HCT116 (cell line): Measurements from ENCODE around the gene SLC13A3. TPM values are rescaled to one million over a fixed set of nuclear protein-coding genes. Genes with fewer than 3 reads are reported as not detected.

Source experiments
- ATAC-seq: fragments of 200-7000 bp; cut with Tn5 transposase; 2 replicates; pipeline ENCODE4 v1.9.1; 2020; ENCODE audit warnings: mild to moderate bottlenecking, moderate library complexity
- BruUV-seq: library from RNA; stranded (reverse); fragments of 400-500 nt; replicated peaks from 2 replicates; lab custom pipeline; 2021; lab: Mats Ljungman, UMichigan
- CTCF ChIA-PET: fragments of 300-600 bp; sonication (Branson Sonifier 250); formaldehyde crosslinking; loops from one replicate; lab custom pipeline; 2021; ENCODE audit warnings: antibody characterized with exemption; lab: Charles Lee
- POLR2A ChIA-PET: fragments of 300-600, 350-600 bp; sonication (Branson Sonifier 250); formaldehyde crosslinking; loops from one replicate; lab custom pipeline; 2021; ENCODE audit warnings: antibody characterized with exemption; lab: Charles Lee
- RAD21 ChIA-PET, 2 experiments: fragments of 300-600 bp; sonication (Branson Sonifier 250); formaldehyde crosslinking; loops; one replicate each; lab custom pipeline; 2023; ENCODE audit warnings: low total read pairs in 2 of 2; ENCODE audit not compliant: uncharacterized antibody in 2 of 2, unreplicated experiment in 2 of 2, low non-redundant PET in 1 of 2; lab: Charles Lee
- DNase-seq: peaks from one replicate; pipeline ENCODE4 v3.0.0-alpha.2; 2010; ENCODE audit warnings: low read depth, low spot score
- H2AFZ ChIP-seq: fragments of 200-600 bp; shearing (Covaris generic), sonication (generic); 2 replicates; pipeline ENCODE4 v1.6.1; 2017; ENCODE audit warnings: low read depth, mixed run types, mixed read lengths, antibody characterized with exemption, low read length; ENCODE audit not compliant: poor library complexity, severe bottlenecking
- H3K27ac ChIP-seq: 2 replicates; pipeline ENCODE4 v1.5.1; 2012; ENCODE audit warnings: low read depth, low read length
- H3K27me3 ChIP-seq: fragments of 200-600 bp; sonication (generic); 2 replicates; pipeline ENCODE4 v1.6.1; 2016; ENCODE audit warnings: mixed run types, low read length, mixed read lengths; ENCODE audit not compliant: insufficient read depth
- H3K36me3 ChIP-seq, 2 experiments: fragments of 200-500 bp in 1 of 2; fragments of 200-600 bp in 1 of 2; sonication (Bioruptor generic) in 1 of 2; sonication (generic) in 1 of 2; 2 replicates each; pipeline versions ENCODE4 v1.5.1 to v1.6.1; 2014 to 2016; ENCODE audit warnings: low read length in 2 of 2, inconsistent platforms in 1 of 2, mixed read lengths in 1 of 2, mixed run types in 1 of 2; ENCODE audit not compliant: insufficient read depth in 2 of 2, control insufficient read depth in 1 of 2
- H3K4me1 ChIP-seq, 2 experiments: fragments of 200-600 bp in 1 of 2; sonication (generic) in 1 of 2; 2 replicates each; pipeline versions ENCODE4 v1.5.1 to v1.6.1; 2012 to 2017; ENCODE audit warnings: low read length in 2 of 2, inconsistent platforms in 1 of 2, mild to moderate bottlenecking in 1 of 2, mixed read lengths in 1 of 2, mixed run types in 1 of 2, moderate library complexity in 1 of 2; ENCODE audit not compliant: insufficient read depth in 2 of 2, control insufficient read depth in 1 of 2
- H3K4me2 ChIP-seq: fragments of 200-600 bp; sonication (generic); 2 replicates; pipeline ENCODE4 v1.6.1; 2017; ENCODE audit warnings: mixed run types, low read length, mixed read lengths
- H3K4me3 ChIP-seq, 2 experiments: fragments of 200-600 bp in 1 of 2; sonication (generic) in 1 of 2; replicated peaks in 1 of 2; 2 replicates each; pipeline ENCODE4 v1.5.1; 2011 to 2016; ENCODE audit warnings: low read length in 2 of 2, control low read depth in 1 of 2, low read depth in 1 of 2, mild to moderate bottlenecking in 1 of 2, mixed read lengths in 1 of 2, mixed run types in 1 of 2
- H3K79me2 ChIP-seq: fragments of 200-600 bp; sonication (generic); 2 replicates; pipeline ENCODE4 v1.6.1; 2017; ENCODE audit warnings: mild to moderate bottlenecking, mixed run types, low read length, moderate library complexity, mixed read lengths; ENCODE audit not compliant: insufficient read depth
- H3K9ac ChIP-seq: fragments of 200-600 bp; sonication (generic); 2 replicates; pipeline ENCODE4 v1.6.1; 2016; ENCODE audit warnings: low read length, mixed read lengths
- H3K9me2 ChIP-seq: fragments of 200-600 bp; sonication (generic), shearing (Covaris generic); 2 replicates; pipeline ENCODE4 v1.6.1; 2017; ENCODE audit warnings: mixed run types, mild to moderate bottlenecking, moderate library complexity; ENCODE audit not compliant: insufficient read depth
- H3K9me3 ChIP-seq, 2 experiments: fragments of 200-500 bp in 1 of 2; fragments of 200-600 bp in 1 of 2; sonication (Bioruptor generic) in 1 of 2; sonication (generic) in 1 of 2; 2 replicates each; pipeline ENCODE4 v1.6.1; 2014 to 2017; ENCODE audit warnings: low read length in 2 of 2, mixed read lengths in 2 of 2, inconsistent platforms in 1 of 2, low read depth in 1 of 2, mild to moderate bottlenecking in 1 of 2, mixed run types in 1 of 2, moderate library complexity in 1 of 2; ENCODE audit not compliant: control insufficient read depth in 1 of 2, insufficient read depth in 1 of 2
- H4K20me1 ChIP-seq: fragments of 200-600 bp; sonication (generic), shearing (Covaris generic); 2 replicates; pipeline ENCODE4 v1.6.1; 2017; ENCODE audit warnings: mixed run types, mild to moderate bottlenecking, moderate library complexity; ENCODE audit not compliant: insufficient read depth
- ATF3 ChIP-seq: IDR thresholded peaks from 2 replicates; pipeline ENCODE4 v1.6.1; 2012
- CBX3 ChIP-seq: IDR thresholded peaks from 2 replicates; pipeline ENCODE4 v1.6.1; 2012; ENCODE audit warnings: low read depth
- CEBPB ChIP-seq: IDR thresholded peaks from 2 replicates; pipeline ENCODE4 v1.6.1; 2012; ENCODE audit warnings: low read depth
- CTCF ChIP-seq, 3 experiments: fragments of 200-600 bp in 1 of 3; sonication (generic) in 1 of 3; IDR thresholded peaks in 2 of 3; conservative IDR thresholded peaks in 1 of 3; 2 replicates each; pipeline ENCODE4 v1.5.1; 2012 to 2017; ENCODE audit warnings: low read depth in 2 of 3, low read length in 2 of 3, antibody characterized with exemption in 1 of 3, borderline replicate concordance in 1 of 3, control low read depth in 1 of 3, mild to moderate bottlenecking in 1 of 3, mixed read lengths in 1 of 3, mixed run types in 1 of 3, moderate library complexity in 1 of 3; ENCODE audit not compliant: insufficient read depth in 1 of 3
- EGR1 ChIP-seq: IDR thresholded peaks from 2 replicates; pipeline ENCODE4 v1.6.1; 2012; ENCODE audit warnings: low read depth
- EZH2phosphoT487 ChIP-seq: fragments of 200-600 bp; IDR thresholded peaks from 2 replicates; pipeline ENCODE4 v1.6.1; 2018; ENCODE audit warnings: antibody characterized with exemption, borderline replicate concordance
- JUND ChIP-seq: IDR thresholded peaks from 2 replicates; pipeline ENCODE4 v1.6.1; 2012
- POLR2A ChIP-seq: IDR thresholded peaks from 2 replicates; pipeline ENCODE4 v1.7.0; 2011; ENCODE audit warnings: borderline replicate concordance; ENCODE audit not compliant: insufficient read depth, insufficient read length; ENCODE audit errors: extremely low read depth
- RAD21 ChIP-seq: IDR thresholded peaks from 2 replicates; pipeline ENCODE4 v1.6.1; 2012; ENCODE audit warnings: low read depth, mild to moderate bottlenecking
- REST ChIP-seq: IDR thresholded peaks from 2 replicates; pipeline ENCODE4 v1.6.1; 2012; ENCODE audit warnings: low read depth
- SIN3A ChIP-seq: IDR thresholded peaks from 2 replicates; pipeline ENCODE4 v1.6.1; 2012; ENCODE audit warnings: low read depth
- SP1 ChIP-seq: IDR thresholded peaks from 2 replicates; pipeline ENCODE4 v1.6.1; 2012; ENCODE audit warnings: low read depth
- SRF ChIP-seq: IDR thresholded peaks from 2 replicates; pipeline ENCODE4 v1.6.1; 2012; ENCODE audit warnings: low read depth
- TCF7L2 ChIP-seq: IDR thresholded peaks from 2 replicates; pipeline ENCODE4 v1.7.0; 2011; ENCODE audit warnings: borderline replicate concordance, inconsistent platforms; ENCODE audit not compliant: insufficient read depth, insufficient read length; ENCODE audit errors: extremely low read depth
- YY1 ChIP-seq: IDR thresholded peaks from 2 replicates; pipeline ENCODE4 v1.6.1; 2011; ENCODE audit warnings: low read length, low read depth, moderate library complexity, mild to moderate bottlenecking; ENCODE audit not compliant: insufficient replicate concordance; ENCODE audit errors: extremely low read depth
- ZBTB33 ChIP-seq: IDR thresholded peaks from 2 replicates; pipeline ENCODE4 v1.6.1; 2011; ENCODE audit warnings: mild to moderate bottlenecking, low read length, moderate library complexity; ENCODE audit not compliant: insufficient replicate concordance; ENCODE audit errors: extremely low read depth
- ZFX ChIP-seq: fragments of 450-650 bp; IDR thresholded peaks from 2 replicates; pipeline ENCODE4 v1.6.1; 2017
- ZNF274 ChIP-seq: fragments of 200-500 bp; sonication (Bioruptor generic); IDR thresholded peaks from 2 replicates; pipeline ENCODE4 v1.6.1; 2014; ENCODE audit warnings: mild to moderate bottlenecking, low read depth, low read length, inconsistent platforms
- intact Hi-C: fragments of 100-400 bp; cut with micrococcal nuclease; formaldehyde crosslinking; loops from 2 replicates; pipeline ENCODE4 v1.10.0; 2022
- total RNA-seq: library from RNA; stranded (reverse); gene quantifications from one replicate; pipeline ENCODE4 v1.2.1, GENCODE V29; 2021; ENCODE audit not compliant: unreplicated experiment

Gene SLC13A3
- total RNA-seq, 1 experiment from 2014 or later = not detected

GRCh38 chr20:46595933-46596332 is 55.3 kb downstream of the SLC13A3 start:
- ChIA-PET POLR2A (no interaction called here), CTCF (no interaction called here), RAD21 (no interaction called here)
- Histone ChIP-seq H3K9me2 (no peaks in the 10 kb centered on the region), H3K4me1 (no peaks in the 10 kb centered on the region), H3K79me2 (no peaks in the 10 kb centered on the region), H3K9ac (no peak overlapping the region), H3K4me3 (no peak overlapping the region), H3K4me2 (no peak overlapping the region), H3K27ac (no peak overlapping the region), H2AFZ (no peak overlapping the region), H3K36me3 (no peaks in the 10 kb centered on the region), H4K20me1 (no peaks in the 10 kb centered on the region), H3K9me3 (no peaks in the 10 kb centered on the region), H3K27me3 (peaks cover 11% of the 10 kb centered on the region; the same call in 1 of the 2 replicates)
- no peak for ATAC-seq
- no TSS peak for BruUV-seq
- TF ChIP-seq JUND (no peak), REST (no peak), RAD21 (no peak), ATF3 (no peak), ZNF274 (no peak), CBX3 (no peak), TCF7L2 (no peak), SIN3A (no peak), ZFX (no peak), SRF (no peak), YY1 (no peak), CTCF (IDR thresholded peaks at IDR 0.05 in 2 of 3, conservative IDR thresholded peaks at IDR 0.05 in 1 of 3; ENCODE audit: borderline replicate concordance in 1 of 3, insufficient read depth in 1 of 3, low read depth in 2 of 3, low read length in 2 of 3) (no peak), EZH2phosphoT487 (no peak), POLR2A (no peak), SP1 (no peak), CEBPB (no peak), ZBTB33 (no peak), EGR1 (no peak)
- intact Hi-C loops = no loop called here
- no peak for DNase-seq
